ENCODE results near the gene NADSYN1. TPM values are rescaled to one million over a fixed set of nuclear protein-coding genes. Genes with fewer than 3 reads are reported as not detected.

Gene NADSYN1
- polyA plus RNA-seq, 4 donors, result 85.7 to 210 (median 97.9) TPM

- H3K36me3 ChIP-seq (ENCODE audit: control insufficient read depth in 3 of 3, insufficient read depth in 2 of 3, low read depth in 1 of 3, low read length in 3 of 3), result peaks cover 9 to 68% (median 40%) of the 10 kb centered on the region in 3 donors
- no peaks in the 10 kb centered on the region for H3K27me3 ChIP-seq (ENCODE audit: control insufficient read depth in 3 of 3, insufficient read depth in 3 of 3, low read length in 3 of 3)
- no peak overlapping the region for H3K27ac ChIP-seq (ENCODE audit: low read depth in 1 of 3, low read length in 2 of 3)
- DNase-seq (no peak), FAIRE-seq (no peak)
- H3K9me3 ChIP-seq (ENCODE audit: control insufficient read depth in 2 of 2, insufficient read depth in 1 of 2, low read depth in 1 of 2, low read length in 1 of 2), result no peaks in the 10 kb centered on the region
- no peak overlapping the region for H3K4me3 ChIP-seq (ENCODE audit: low read depth in 1 of 3, low read length in 3 of 3)
- 90 to 95% (median 90%) methylated on average over 23 of the region's 23 CpGs for WGBS, 3 donors
- peaks cover 0 to 7% (median 0%) of the 10 kb centered on the region in 3 donors for H3K4me1 ChIP-seq (ENCODE audit: control insufficient read depth in 3 of 3, insufficient read depth in 2 of 3, low read depth in 1 of 3, low read length in 2 of 3)
Observed at GRCh38 chr11:71490044-71490730, 37.2 kb downstream of the NADSYN1 start.

DNA sequence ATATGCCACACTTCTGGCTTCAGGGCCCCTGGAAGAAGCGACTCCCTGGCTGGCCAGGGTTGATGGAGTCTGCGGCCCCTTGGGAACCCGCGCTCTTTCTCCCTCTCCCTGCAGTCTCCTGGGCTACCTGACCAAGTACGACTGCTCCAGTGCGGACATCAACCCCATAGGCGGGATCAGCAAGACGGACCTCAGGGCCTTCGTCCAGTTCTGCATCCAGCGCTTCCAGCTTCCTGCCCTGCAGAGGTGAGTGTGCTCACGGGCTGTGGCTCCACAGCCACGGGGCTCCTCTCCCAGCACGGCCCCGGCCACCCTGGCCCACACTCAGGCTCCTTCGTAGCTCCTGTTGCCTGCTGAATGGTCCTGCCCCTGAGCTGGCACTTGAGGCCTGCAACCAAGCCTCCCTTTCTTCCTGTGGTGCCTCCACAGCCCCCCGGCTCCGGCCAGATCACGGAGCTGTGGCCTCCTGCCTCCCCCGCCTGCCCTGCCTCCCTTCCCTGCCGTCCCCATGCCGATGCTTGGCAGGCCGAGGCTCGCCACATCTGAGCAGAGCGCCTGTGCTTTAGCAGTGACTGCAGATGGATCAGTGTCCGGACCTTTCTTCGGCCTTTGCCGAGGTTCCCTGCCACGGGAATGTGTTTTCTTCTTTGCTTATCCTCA lies 37.9 kb downstream of the NADSYN1 start:
- no peak overlapping the region for H3K4me3 ChIP-seq (ENCODE audit: low read depth in 1 of 3, low read length in 3 of 3)
- no peaks in the 10 kb centered on the region for H3K9me3 ChIP-seq (ENCODE audit: control insufficient read depth in 2 of 2, insufficient read depth in 1 of 2, low read depth in 1 of 2, low read length in 1 of 2)
- peaks cover 0 to 7% (median 0%) of the 10 kb centered on the region in 3 donors for H3K4me1 ChIP-seq (ENCODE audit: control insufficient read depth in 3 of 3, insufficient read depth in 2 of 3, low read depth in 1 of 3, low read length in 2 of 3)
- DNase-seq (no peak), FAIRE-seq (no peak)
- H3K27me3 ChIP-seq (ENCODE audit: control insufficient read depth in 3 of 3, insufficient read depth in 3 of 3, low read length in 3 of 3), result no peaks in the 10 kb centered on the region
- 96 to 98% (median 96%) methylated on average over 28 of the region's 28 CpGs for WGBS, 3 donors
- no peak overlapping the region for H3K27ac ChIP-seq (ENCODE audit: low read depth in 1 of 3, low read length in 2 of 3)
- peaks cover 5 to 68% (median 39%) of the 10 kb centered on the region in 3 donors for H3K36me3 ChIP-seq (ENCODE audit: control insufficient read depth in 3 of 3, insufficient read depth in 2 of 3, low read depth in 1 of 3, low read length in 3 of 3)

GRCh38 chr11:71491531-71491930 lies 38.5 kb downstream of the NADSYN1 start:
- 93 to 98% (median 95%) methylated on average over 19 of the region's 19 CpGs for WGBS, 3 donors
- Histone ChIP-seq H3K36me3 (ENCODE audit: control insufficient read depth in 3 of 3, insufficient read depth in 2 of 3, low read depth in 1 of 3, low read length in 3 of 3) (peaks cover 10 to 71% (median 42%) of the 10 kb centered on the region in 3 donors), H3K4me1 (ENCODE audit: control insufficient read depth in 3 of 3, insufficient read depth in 2 of 3, low read depth in 1 of 3, low read length in 2 of 3) (peaks cover 0 to 7% (median 0%) of the 10 kb centered on the region in 3 donors), H3K9me3 (ENCODE audit: control insufficient read depth in 2 of 2, insufficient read depth in 1 of 2, low read depth in 1 of 2, low read length in 1 of 2) (no peaks in the 10 kb centered on the region), H3K27me3 (ENCODE audit: control insufficient read depth in 3 of 3, insufficient read depth in 3 of 3, low read length in 3 of 3) (no peaks in the 10 kb centered on the region), H3K27ac (ENCODE audit: low read depth in 1 of 3, low read length in 2 of 3) (no peak overlapping the region), H3K4me3 (ENCODE audit: low read depth in 1 of 3, low read length in 3 of 3) (no peak overlapping the region)
- DNase-seq (no peak), FAIRE-seq (no peak)

DNA sequence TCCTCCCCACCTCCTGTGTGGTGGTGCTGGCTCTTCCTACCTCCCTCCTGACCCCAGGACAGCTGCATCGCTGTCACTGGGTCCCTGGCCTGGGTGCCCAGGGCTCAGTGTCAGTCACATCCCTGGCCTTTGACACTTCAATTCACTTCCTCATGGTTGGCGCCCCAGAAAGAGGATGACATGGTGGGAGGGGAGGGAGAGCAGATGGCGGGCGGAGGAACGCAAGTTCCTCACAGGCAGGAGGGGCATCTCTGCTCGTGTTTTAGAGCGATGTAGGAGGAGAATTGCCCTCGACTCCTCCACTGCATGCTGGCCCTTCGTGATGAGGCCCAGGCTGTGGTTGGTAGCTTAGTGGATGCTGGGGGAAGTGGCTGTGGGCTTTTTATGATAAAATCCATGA lies 38.9 kb downstream of the NADSYN1 start:
- no peak for DNase-seq

GRCh38 chr11:71495286-71496230 lies 42.6 kb downstream of the NADSYN1 start:
- Histone ChIP-seq H3K4me3 (ENCODE audit: low read depth in 1 of 3, low read length in 3 of 3) (no peak overlapping the region), H3K9me3 (ENCODE audit: control insufficient read depth in 2 of 2, insufficient read depth in 1 of 2, low read depth in 1 of 2, low read length in 1 of 2) (no peaks in the 10 kb centered on the region), H3K4me1 (ENCODE audit: control insufficient read depth in 3 of 3, insufficient read depth in 2 of 3, low read depth in 1 of 3, low read length in 2 of 3) (no peaks in the 10 kb centered on the region), H3K27me3 (ENCODE audit: control insufficient read depth in 3 of 3, insufficient read depth in 3 of 3, low read length in 3 of 3) (no peaks in the 10 kb centered on the region), H3K27ac (ENCODE audit: low read depth in 1 of 3, low read length in 2 of 3) (no peak overlapping the region), H3K36me3 (ENCODE audit: control insufficient read depth in 3 of 3, insufficient read depth in 2 of 3, low read depth in 1 of 3, low read length in 3 of 3) (peaks cover 22 to 80% (median 43%) of the 10 kb centered on the region in 3 donors)
- WGBS, 3 donors, result 95% methylated on average over 20 of the region's 20 CpGs
- no peak for DNase-seq
- FAIRE-seq, result no peak

More for the DNA sequence above, 38.9 kb downstream of the NADSYN1 start:
- Histone ChIP-seq H3K9me3 (ENCODE audit: control insufficient read depth in 2 of 2, insufficient read depth in 1 of 2, low read depth in 1 of 2, low read length in 1 of 2) (no peaks in the 10 kb centered on the region), H3K27me3 (ENCODE audit: control insufficient read depth in 3 of 3, insufficient read depth in 3 of 3, low read length in 3 of 3) (no peaks in the 10 kb centered on the region), H3K4me3 (ENCODE audit: low read depth in 1 of 3, low read length in 3 of 3) (no peak overlapping the region), H3K27ac (ENCODE audit: low read depth in 1 of 3, low read length in 2 of 3) (no peak overlapping the region), H3K36me3 (ENCODE audit: control insufficient read depth in 3 of 3, insufficient read depth in 2 of 3, low read depth in 1 of 3, low read length in 3 of 3) (peaks cover 10 to 75% (median 43%) of the 10 kb centered on the region in 3 donors), H3K4me1 (ENCODE audit: control insufficient read depth in 3 of 3, insufficient read depth in 2 of 3, low read depth in 1 of 3, low read length in 2 of 3) (peaks cover 0 to 7% (median 0%) of the 10 kb centered on the region in 3 donors)
- no peak for FAIRE-seq
- 92 to 93% (median 92%) methylated on average over 9 of the region's 9 CpGs for WGBS, 3 donors

GRCh38 chr11:71496421-71496820 lies 43.4 kb downstream of the NADSYN1 start:
- Histone ChIP-seq H3K36me3 (ENCODE audit: control insufficient read depth in 3 of 3, insufficient read depth in 2 of 3, low read depth in 1 of 3, low read length in 3 of 3) (peaks cover 22 to 80% (median 38%) of the 10 kb centered on the region in 3 donors), H3K9me3 (ENCODE audit: control insufficient read depth in 2 of 2, insufficient read depth in 1 of 2, low read depth in 1 of 2, low read length in 1 of 2) (no peaks in the 10 kb centered on the region), H3K4me1 (ENCODE audit: control insufficient read depth in 3 of 3, insufficient read depth in 2 of 3, low read depth in 1 of 3, low read length in 2 of 3) (no peaks in the 10 kb centered on the region), H3K27ac (ENCODE audit: low read depth in 1 of 3, low read length in 2 of 3) (no peak overlapping the region), H3K27me3 (ENCODE audit: control insufficient read depth in 3 of 3, insufficient read depth in 3 of 3, low read length in 3 of 3) (no peaks in the 10 kb centered on the region), H3K4me3 (ENCODE audit: low read depth in 1 of 3, low read length in 3 of 3) (no peak overlapping the region)
- no peak for DNase-seq
- FAIRE-seq, result no peak
- WGBS, 3 donors, result 97 to 98% (median 97%) methylated on average over 13 of the region's 13 CpGs

GRCh38 chr11:71498091-71498490 lies 45.1 kb downstream of the NADSYN1 start:
- DNase-seq (no peak), FAIRE-seq (no peak)
- Histone ChIP-seq H3K36me3 (ENCODE audit: control insufficient read depth in 3 of 3, insufficient read depth in 2 of 3, low read depth in 1 of 3, low read length in 3 of 3) (peaks cover 24 to 80% (median 30%) of the 10 kb centered on the region in 3 donors), H3K4me1 (ENCODE audit: control insufficient read depth in 3 of 3, insufficient read depth in 2 of 3, low read depth in 1 of 3, low read length in 2 of 3) (no peaks in the 10 kb centered on the region), H3K27me3 (ENCODE audit: control insufficient read depth in 3 of 3, insufficient read depth in 3 of 3, low read length in 3 of 3) (no peaks in the 10 kb centered on the region), H3K9me3 (ENCODE audit: control insufficient read depth in 2 of 2, insufficient read depth in 1 of 2, low read depth in 1 of 2, low read length in 1 of 2) (no peaks in the 10 kb centered on the region), H3K27ac (ENCODE audit: low read depth in 1 of 3, low read length in 2 of 3) (no peak overlapping the region), H3K4me3 (ENCODE audit: low read depth in 1 of 3, low read length in 3 of 3) (no peak overlapping the region)
- WGBS, 3 donors, result 94 to 97% (median 96%) methylated on average over 19 of the region's 19 CpGs

- FAIRE-seq (no peak), DNase-seq (no peak)
- peaks cover 23 to 81% (median 27%) of the 10 kb centered on the region in 3 donors for H3K36me3 ChIP-seq (ENCODE audit: control insufficient read depth in 3 of 3, insufficient read depth in 2 of 3, low read depth in 1 of 3, low read length in 3 of 3)
- H3K9me3 ChIP-seq (ENCODE audit: control insufficient read depth in 2 of 2, insufficient read depth in 1 of 2, low read depth in 1 of 2, low read length in 1 of 2), result no peaks in the 10 kb centered on the region
- 70 to 93% (median 88%) methylated on average over 13 of the region's 13 CpGs for WGBS, 3 donors
- no peak overlapping the region for H3K27ac ChIP-seq (ENCODE audit: low read depth in 1 of 3, low read length in 2 of 3)
- H3K4me1 ChIP-seq (ENCODE audit: control insufficient read depth in 3 of 3, insufficient read depth in 2 of 3, low read depth in 1 of 3, low read length in 2 of 3), result no peaks in the 10 kb centered on the region
- no peak overlapping the region for H3K4me3 ChIP-seq (ENCODE audit: low read depth in 1 of 3, low read length in 3 of 3)
- no peaks in the 10 kb centered on the region for H3K27me3 ChIP-seq (ENCODE audit: control insufficient read depth in 3 of 3, insufficient read depth in 3 of 3, low read length in 3 of 3)
Observed at GRCh38 chr11:71499125-71499524, 46.1 kb downstream of the NADSYN1 start.
